H1 (cell line): ENCODE results near the gene NPTXR. TPM values are rescaled to one million over a fixed set of nuclear protein-coding genes. Genes with fewer than 3 reads are reported as not detected.

Experiments
- CTCF ChIA-PET: fragments of 300-600 bp; sonication (Branson Sonifier 250); formaldehyde crosslinking; loops from one replicate; lab custom pipeline; 2021; ENCODE audit not compliant: partially characterized antibody; lab: Charles Lee
- POLR2A ChIA-PET: fragments of 300-600 bp; sonication (Branson Sonifier 250); formaldehyde crosslinking; loops from one replicate; lab custom pipeline; 2021; ENCODE audit warnings: inconsistent platforms; ENCODE audit not compliant: partially characterized antibody; lab: Charles Lee
- DNase-seq, 2 experiments: peaks; one replicate each; pipeline versions ENCODE4 v3.0.0 to v3.0.0-alpha.2; 2010 to 2022; ENCODE audit warnings: low spot score in 2 of 2, low read depth in 1 of 2, mixed read lengths in 1 of 2
- FAIRE-seq: peaks from 2 replicates; lab custom pipeline; 2011; peaks lifted over from hg19 to GRCh38; lab: Jason Lieb, UNC
- H2AFZ ChIP-seq: 2 replicates; pipeline ENCODE4 v1.8.1; 2012; ENCODE audit warnings: low read length, inconsistent platforms
- H2AK5ac ChIP-seq: 2 replicates; pipeline ENCODE4 v1.6.1; 2013; ENCODE audit warnings: low read depth, low read length
- H2BK120ac ChIP-seq: replicated peaks from 2 replicates; pipeline ENCODE3; 2013; ENCODE audit warnings: low read depth, low read length, inconsistent platforms
- H2BK12ac ChIP-seq: 2 replicates; pipeline ENCODE4 v1.6.1; 2013; ENCODE audit warnings: low read depth, low read length
- H2BK15ac ChIP-seq: 2 replicates; pipeline ENCODE4 v1.6.1; 2013; ENCODE audit warnings: low read length
- H2BK20ac ChIP-seq: 2 replicates; pipeline ENCODE4 v1.6.1; 2013; ENCODE audit warnings: low read length
- H2BK5ac ChIP-seq: 2 replicates; pipeline ENCODE4 v1.6.1; 2013; ENCODE audit warnings: low read depth, low read length
- H3K14ac ChIP-seq: 2 replicates; pipeline ENCODE4 v1.6.1; 2013; ENCODE audit warnings: inconsistent platforms; ENCODE audit not compliant: insufficient read length
- H3K18ac ChIP-seq: 2 replicates; pipeline ENCODE4 v1.6.1; 2013; ENCODE audit warnings: low read length; ENCODE audit errors: extremely low read depth
- H3K23ac ChIP-seq: 2 replicates; pipeline ENCODE4 v1.6.1; 2013; ENCODE audit warnings: inconsistent platforms; ENCODE audit not compliant: insufficient read length
- H3K23me2 ChIP-seq: 2 replicates; pipeline ENCODE4 v1.6.1; 2013; ENCODE audit warnings: low read depth, low read length
- H3K27ac ChIP-seq: 2 replicates; pipeline ENCODE4 v1.6.1; 2011; ENCODE audit warnings: low read depth, low read length, inconsistent platforms
- H3K27me3 ChIP-seq, 4 experiments: replicated peaks in 1 of 4; 1 replicate in 1 of 4; 2 replicates in 3 of 4; pipeline versions ENCODE4 v1.6.1 to v1.8.1; 2011 to 2013; ENCODE audit warnings: low read length in 3 of 4, mild to moderate bottlenecking in 3 of 4, inconsistent platforms in 2 of 4, mixed read lengths in 2 of 4, moderate library complexity in 1 of 4; ENCODE audit not compliant: control insufficient read depth in 3 of 4, insufficient read depth in 3 of 4; ENCODE audit errors: extremely low read depth in 1 of 4
- H3K36me3 ChIP-seq, 4 experiments: 2 replicates each; pipeline versions ENCODE4 v1.6.1 to v1.8.1; 2011 to 2013; ENCODE audit warnings: mild to moderate bottlenecking in 4 of 4, low read length in 3 of 4, moderate library complexity in 2 of 4, control low read depth in 1 of 4, inconsistent platforms in 1 of 4; ENCODE audit not compliant: insufficient read depth in 4 of 4, control insufficient read depth in 2 of 4
- H3K4ac ChIP-seq: replicated peaks from 2 replicates; pipeline ENCODE3; 2013; ENCODE audit warnings: low read length, low read depth, mixed read lengths, inconsistent platforms; ENCODE audit not compliant: insufficient read length
- H3K4me1 ChIP-seq, 4 experiments: replicated peaks in 1 of 4; 1 replicate in 1 of 4; 2 replicates in 3 of 4; pipeline versions ENCODE4 v1.6.1 to v1.8.1; 2011 to 2013; ENCODE audit warnings: low read length in 3 of 4, inconsistent platforms in 2 of 4, mixed read lengths in 1 of 4; ENCODE audit not compliant: insufficient read depth in 4 of 4, control insufficient read depth in 3 of 4
- H3K4me2 ChIP-seq, 2 experiments: 2 replicates each; pipeline versions ENCODE4 v1.6.1 to v1.8.1; 2011 to 2013; ENCODE audit warnings: low read depth in 2 of 2, low read length in 2 of 2, control low read depth in 1 of 2, inconsistent platforms in 1 of 2, mild to moderate bottlenecking in 1 of 2; ENCODE audit not compliant: insufficient read depth in 1 of 2
- H3K4me3 ChIP-seq, 4 experiments: fragments of 200-600, 300-600 bp in 1 of 4; sonication (generic), shearing (Covaris generic), sonication (Bioruptor Twin) in 1 of 4; 2 replicates each; pipeline versions ENCODE4 v1.5.1 to v1.8.1; 2011 to 2016; ENCODE audit warnings: low read length in 4 of 4, low read depth in 3 of 4, control low read depth in 2 of 4, inconsistent platforms in 2 of 4, mild to moderate bottlenecking in 2 of 4, mixed read lengths in 1 of 4, moderate library complexity in 1 of 4; ENCODE audit not compliant: insufficient read depth in 2 of 4; ENCODE audit errors: extremely low read depth in 1 of 4
- H3K56ac ChIP-seq: replicated peaks from 2 replicates; pipeline ENCODE3; 2013; ENCODE audit warnings: low read depth, mild to moderate bottlenecking, mixed read lengths, low read length, inconsistent platforms; ENCODE audit not compliant: insufficient read length
- H3K79me1 ChIP-seq: 2 replicates; pipeline ENCODE4 v1.6.1; 2013; ENCODE audit warnings: low read depth, low read length, control low read depth
- H3K79me2 ChIP-seq, 2 experiments: 2 replicates each; pipeline versions ENCODE4 v1.6.1 to v1.8.1; 2012 to 2013; ENCODE audit warnings: low read length in 2 of 2, mild to moderate bottlenecking in 2 of 2, inconsistent platforms in 1 of 2; ENCODE audit not compliant: insufficient read depth in 2 of 2, control insufficient read depth in 1 of 2
- H3K9ac ChIP-seq, 4 experiments: replicated peaks in 1 of 4; 1 replicate in 1 of 4; 2 replicates in 3 of 4; pipeline versions ENCODE4 v1.6.1 to v1.8.1; 2011 to 2013; ENCODE audit warnings: low read depth in 3 of 4, low read length in 3 of 4, control low read depth in 2 of 4, mild to moderate bottlenecking in 2 of 4, moderate library complexity in 2 of 4, inconsistent platforms in 1 of 4; ENCODE audit errors: extremely low read depth in 1 of 4
- H3K9me3 ChIP-seq, 2 experiments: 2 replicates each; pipeline versions ENCODE4 v1.6.1 to v1.8.1; 2012 to 2013; ENCODE audit warnings: mild to moderate bottlenecking in 2 of 2, moderate library complexity in 2 of 2, control low read depth in 1 of 2, inconsistent platforms in 1 of 2, low read depth in 1 of 2, low read length in 1 of 2, mixed read lengths in 1 of 2; ENCODE audit not compliant: insufficient read depth in 2 of 2
- H4K20me1 ChIP-seq, 2 experiments: replicated peaks in 1 of 2; 2 replicates each; pipeline versions ENCODE3 to v1.8.1; 2011 to 2013; ENCODE audit warnings: inconsistent platforms in 2 of 2, low read length in 2 of 2, mild to moderate bottlenecking in 1 of 2; ENCODE audit not compliant: insufficient read depth in 2 of 2, control insufficient read depth in 1 of 2
- H4K5ac ChIP-seq: 2 replicates; pipeline ENCODE4 v1.6.1; 2013; ENCODE audit warnings: low read length, low read depth, mixed read lengths, inconsistent platforms; ENCODE audit not compliant: insufficient read length
- H4K8ac ChIP-seq: 2 replicates; pipeline ENCODE4 v1.8.0; 2013; ENCODE audit warnings: mild to moderate bottlenecking, moderate library complexity, low read length, inconsistent platforms; ENCODE audit not compliant: insufficient read depth; ENCODE audit errors: extremely low read depth
- H4K91ac ChIP-seq: replicated peaks from 2 replicates; pipeline ENCODE3; 2013; ENCODE audit warnings: low read length, mixed read lengths, inconsistent platforms; ENCODE audit not compliant: insufficient read length
- BRCA1 ChIP-seq: IDR thresholded peaks from 2 replicates; pipeline ENCODE4 v1.6.1; 2012; ENCODE audit warnings: low read depth, low read length, improper control_type of control experiment
- CHD2 ChIP-seq: IDR thresholded peaks from 2 replicates; pipeline ENCODE4 v1.6.1; 2012; ENCODE audit warnings: low read length, improper control_type of control experiment
- WGBS, 2 experiments: shearing (Covaris generic) in 1 of 2; methylation state at CpG; one replicate each; pipeline versions ENCODE4 v1.1.6 to v1.1.7; 2013 to 2015; ENCODE audit warnings: low lambda C conversion rate in 2 of 2, mixed read lengths in 2 of 2, inconsistent platforms in 1 of 2, low coverage in 1 of 2, missing lambda C conversion rate in 1 of 2; ENCODE audit not compliant: insufficient replicate concordance in 2 of 2, insufficient coverage in 1 of 2, insufficient read length in 1 of 2; ENCODE audit errors: extremely low coverage in 1 of 2, missing lambda C conversion rate in 1 of 2; 5-methylcytosine and 5-hydroxymethylcytosine counted together
- polyA plus RNA-seq, 7 experiments: library from polyadenylated mRNA; depleted of rRNA in 3 of 7; stranded (reverse) in 5 of 7; unstranded in 2 of 7; fragments of >200 nt in 5 of 7; fragments of 200-250 nt in 2 of 7; gene quantifications; 1 replicate in 5 of 7; 2 replicates in 1 of 7; 4 replicates in 1 of 7; pipeline versions ENCODE4 v1.2.1 to v1.2.3, GENCODE V29; 2011 to 2013; ENCODE audit warnings: missing spikeins in 2 of 7, mixed read lengths in 2 of 7
- total RNA-seq: library from RNA; stranded (reverse); fragmentation: NEBNext Ultra II Directional; extraction: Animal tissue kit (Norgen Biotek cat#: 25700); gene quantifications from 2 replicates; pipeline ENCODE4 v1.2.1, GENCODE V29; 2021

NPTXR gene
- total and polyA plus RNA-seq, 2 of the 8 experiments (the other 6 are each of a cell fraction or from before 2014, with no cell fraction given) = 3.7 to 6.4 TPM

DNA sequence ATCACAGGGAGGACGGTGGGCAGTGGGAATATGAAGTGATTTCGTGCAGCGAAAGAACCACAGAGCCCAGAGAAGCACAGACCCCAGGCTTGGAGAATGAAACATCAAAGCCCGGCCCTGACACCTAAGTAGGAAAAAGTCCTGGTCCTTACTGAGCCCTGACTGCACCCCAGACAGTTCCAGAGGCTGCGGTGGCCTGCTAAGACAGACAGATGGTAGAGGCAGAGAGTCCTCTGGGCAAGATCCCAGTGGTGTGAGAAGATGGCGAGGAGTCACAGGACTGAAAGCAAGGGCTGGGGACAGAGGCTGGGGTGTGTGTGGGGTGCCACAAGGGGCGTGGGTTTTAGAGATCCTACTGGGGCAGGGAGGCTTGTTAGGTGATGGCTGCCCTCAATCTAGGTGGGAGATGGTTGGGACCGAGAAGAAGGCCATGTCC, 24.5 kb upstream of the NPTXR start:
- H3K9ac ChIP-seq = no peak overlapping the region

More for the DNA sequence above, 24.5 kb upstream of the NPTXR start:
- Histone ChIP-seq H3K9me3 (no peaks in the 10 kb centered on the region), H3K56ac (no peak overlapping the region), H2AFZ (no peak overlapping the region), H3K36me3 (peaks cover 0 to 24% (median 13%) of the 10 kb centered on the region in 4 experiments; a peak in 4 of 8 replicates), H3K23ac (no peak overlapping the region), H3K18ac (peak overlapping the region; percentile 60; the same call in 1 of the 2 replicates), H4K5ac (no peak overlapping the region), H2BK20ac (no peak overlapping the region), H3K14ac (no peak overlapping the region), H2AK5ac (peak overlapping the region; percentile 56; the same call in 1 of the 2 replicates), H3K4me2 (no peak overlapping the region), H3K4ac (peak overlapping the region; percentile 46), H3K4me3 (no peak overlapping the region), H3K23me2 (peaks cover 9% of the 10 kb centered on the region; the same call in 1 of the 2 replicates), H4K20me1 (peaks cover 11 to 17% of the 10 kb centered on the region in 2 experiments), H3K27me3 (no peaks in the 10 kb centered on the region; a peak in 1 of 7 replicates), H2BK12ac (0 out of 2 replicates have a peak overlapping the region, but pooled peaks have one; percentile 60), H2BK120ac (peak overlapping the region; percentile 22), H3K4me1 (peaks cover 2 to 21% (median 18%) of the 10 kb centered on the region in 4 experiments), H3K79me2 (peaks cover 0 to 9% of the 10 kb centered on the region in 2 experiments; a peak in 2 of 4 replicates), H2BK15ac (no peak overlapping the region), H3K79me1 (peaks cover 7% of the 10 kb centered on the region), H4K91ac (peak overlapping the region; percentile 62), H4K8ac (peak overlapping the region; percentile 58), H2BK5ac (peak overlapping the region; percentile 30; the same call in 1 of the 2 replicates), H3K27ac (no peak overlapping the region; the same call in 1 of the 2 replicates)
- 92% methylated on average over 8 of the region's 8 CpGs; no CpG with 5 or more reads in 1 of the 2 experiments for WGBS, 2 experiments
- CTCF ChIA-PET = interaction anchor here (0.6 to 8.1 kb wide), 11 partner anchors 9 to 518 kb away, joined by 3 to 79 read pairs (median 5); partner anchors contain the start of gene APOBEC3B
- no peak for TF ChIP-seq BRCA1
- no peak for TF ChIP-seq CHD2
- DNase-seq (no peak), FAIRE-seq (no peak)
- POLR2A ChIA-PET = interaction anchor here (1.6 kb wide), 2 partner anchors 14 to 24 kb away, joined by 3 read pairs; partner anchors contain the start of gene NPTXR
